OCI-M2 (cell line): ENCODE measurements around the gene ANKS3.

Experiments
- DNase-seq: peaks from one replicate; lab custom pipeline; 2025; ENCODE audit not compliant: unreplicated experiment; lab: John Stamatoyannopoulos, UW

Gene ANKS3

DNA sequence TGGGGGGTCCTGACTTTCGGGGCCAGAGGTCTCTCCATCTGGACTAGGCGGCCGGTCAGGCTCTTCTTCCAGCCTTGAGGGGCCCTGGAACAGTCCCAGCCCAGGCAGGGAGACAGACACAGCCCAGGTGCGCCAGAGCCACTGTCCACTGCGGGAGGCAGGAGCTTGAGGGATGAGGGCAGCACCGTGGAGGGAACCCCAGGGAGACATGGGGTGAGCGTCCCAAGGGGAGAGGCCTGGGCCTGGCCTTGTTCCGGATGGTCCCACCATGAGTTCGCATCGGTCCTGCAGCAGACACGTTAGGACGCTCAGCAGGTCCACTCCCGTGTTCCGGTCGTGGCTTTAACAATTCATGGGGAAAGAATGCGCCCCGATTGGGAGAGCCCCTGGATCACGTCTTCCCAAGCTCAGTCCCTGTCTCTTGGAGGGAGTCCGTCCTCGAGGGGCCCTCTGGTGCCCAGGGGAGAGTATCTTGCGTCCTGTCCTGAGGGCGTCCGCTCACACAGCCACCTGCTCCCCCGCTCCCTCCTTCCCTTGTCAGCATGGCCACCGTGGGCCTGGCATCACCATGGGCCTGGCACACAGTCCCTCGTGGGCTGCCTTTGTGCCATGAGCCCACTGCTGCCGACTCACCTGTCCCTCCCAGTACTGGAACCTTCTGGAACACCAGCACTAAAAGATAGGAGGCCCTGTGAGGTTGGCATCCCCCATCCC is 47.4 kb downstream of the ANKS3 start:
- no peak for DNase-seq

DNA sequence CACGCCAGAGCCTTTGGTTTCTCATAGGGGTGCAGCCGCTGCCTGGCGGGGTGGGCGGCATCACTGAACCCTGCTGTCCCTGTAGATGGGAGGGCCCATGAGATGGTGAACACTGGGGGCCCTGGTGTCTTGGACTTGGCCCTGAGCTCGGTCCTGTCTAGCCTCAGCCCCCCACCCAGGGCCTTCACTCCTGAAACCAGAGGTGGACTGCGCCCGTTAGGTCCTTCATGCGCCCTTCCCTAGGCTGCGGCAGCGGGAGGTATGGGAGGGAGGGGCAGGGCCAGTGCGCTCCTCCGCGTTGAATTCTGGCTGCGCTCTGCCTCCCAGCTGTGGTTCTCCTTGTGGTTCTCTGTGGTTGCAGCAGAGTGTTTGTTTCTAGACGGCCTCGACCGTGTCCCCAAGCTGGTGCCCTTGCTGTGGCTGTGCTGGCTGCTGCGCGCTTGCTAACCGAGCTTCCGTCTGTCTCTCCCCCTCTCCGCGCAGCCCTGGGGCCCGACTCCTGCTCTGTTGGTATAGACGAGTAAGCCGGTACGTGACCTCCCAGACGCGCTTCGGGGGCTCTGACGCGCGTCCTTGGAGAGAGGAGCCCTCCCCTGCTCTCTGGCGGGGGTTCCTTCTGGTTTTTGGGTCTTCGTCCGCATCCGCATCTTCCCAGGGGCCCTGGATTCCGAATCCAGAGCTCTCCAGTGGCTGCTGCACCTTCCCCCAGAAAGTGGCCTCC is 48.1 kb downstream of the ANKS3 start:
- no peak for DNase-seq

GRCh38 chr16:4685292-4685691 is 48.8 kb downstream of the ANKS3 start:
- DNase-seq, result no peak

GRCh38 chr16:4684763-4685162 is 49.3 kb downstream of the ANKS3 start:
- no peak for DNase-seq

- no peak for DNase-seq
Observed at GRCh38 chr16:4684058-4684715, 49.9 kb downstream of the ANKS3 start.

- no peak for DNase-seq
Observed at GRCh38 chr16:4683255-4684057, 50.6 kb downstream of the ANKS3 start.

DNA sequence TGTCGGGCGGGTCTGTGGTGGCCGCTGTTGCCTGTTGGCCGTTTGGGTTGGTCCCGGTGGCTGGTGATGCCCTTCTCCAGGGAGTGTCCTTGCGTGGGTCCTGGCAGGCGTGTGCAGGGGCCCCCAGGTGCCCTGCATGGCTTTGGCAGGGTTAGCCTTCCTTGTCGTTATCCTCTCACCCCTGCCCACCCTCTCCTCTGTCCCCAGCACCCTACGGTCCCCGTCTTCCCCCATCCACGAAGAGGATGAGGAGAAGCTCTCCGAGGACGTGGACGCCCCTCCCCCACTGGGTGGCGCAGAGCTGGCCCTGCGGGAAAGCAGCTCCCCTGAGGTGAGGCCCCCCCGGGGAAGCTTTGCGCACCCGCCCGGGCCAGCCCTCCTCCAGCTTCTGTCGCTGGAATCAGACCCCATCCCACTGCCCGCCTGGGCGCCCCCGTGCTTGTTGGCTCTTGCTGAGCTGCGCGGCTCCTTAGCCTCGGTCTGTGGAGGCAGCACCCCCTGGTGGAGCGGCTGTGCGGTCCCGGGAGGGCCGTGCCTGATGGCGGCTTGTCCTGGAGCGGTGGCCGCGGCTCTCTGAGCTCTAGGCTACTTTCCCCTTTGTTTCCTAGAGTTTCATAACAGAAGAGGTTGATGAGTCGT is 51.3 kb downstream of the ANKS3 start:
- DNase-seq, result no peak

- DNase-seq, result no peak
Observed at GRCh38 chr16:4682084-4682591, 51.9 kb downstream of the ANKS3 start.

- DNase-seq, result no peak
Observed at GRCh38 chr16:4681471-4682083, 52.5 kb downstream of the ANKS3 start.

DNA sequence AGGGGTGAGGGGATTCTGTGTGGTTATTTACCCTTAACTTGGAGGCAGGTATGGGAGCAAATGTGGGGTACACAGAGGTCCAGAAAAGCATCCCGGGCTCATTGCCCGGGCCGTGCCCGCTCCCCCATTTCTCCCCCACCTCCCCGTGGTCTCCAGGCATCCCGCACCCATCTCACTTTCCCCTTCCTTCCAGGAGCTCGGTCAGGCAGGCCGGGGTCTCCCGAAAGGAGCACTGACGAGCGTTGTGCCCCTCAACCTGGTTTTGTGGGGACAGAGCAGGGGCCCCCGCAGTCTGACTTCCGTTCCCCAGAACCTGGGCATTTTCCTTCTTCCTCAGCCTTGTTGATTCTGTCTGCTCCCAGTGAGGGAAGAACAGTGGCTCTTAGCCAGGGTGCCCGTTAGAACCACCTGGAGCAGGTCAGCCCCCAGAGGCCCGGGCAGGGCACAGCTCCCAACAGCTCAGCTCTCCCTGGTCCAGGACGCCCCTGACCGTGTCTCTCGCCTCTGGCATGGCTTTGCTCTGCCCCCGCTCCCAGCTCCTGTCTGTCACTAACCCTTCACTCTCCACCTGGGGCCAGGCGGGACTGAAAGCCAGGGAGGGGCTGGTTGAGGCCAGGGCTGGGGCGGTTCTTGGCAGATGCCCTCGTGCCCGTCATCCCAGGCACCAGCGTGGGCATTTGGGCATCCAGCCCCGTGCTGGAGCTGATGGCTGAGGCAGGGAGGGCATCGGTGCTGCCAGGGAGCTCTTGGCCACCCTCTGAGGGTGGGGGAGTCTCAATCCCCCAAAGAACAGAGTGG is 53.2 kb downstream of the ANKS3 start:
- DNase-seq, result no peak

DNA sequence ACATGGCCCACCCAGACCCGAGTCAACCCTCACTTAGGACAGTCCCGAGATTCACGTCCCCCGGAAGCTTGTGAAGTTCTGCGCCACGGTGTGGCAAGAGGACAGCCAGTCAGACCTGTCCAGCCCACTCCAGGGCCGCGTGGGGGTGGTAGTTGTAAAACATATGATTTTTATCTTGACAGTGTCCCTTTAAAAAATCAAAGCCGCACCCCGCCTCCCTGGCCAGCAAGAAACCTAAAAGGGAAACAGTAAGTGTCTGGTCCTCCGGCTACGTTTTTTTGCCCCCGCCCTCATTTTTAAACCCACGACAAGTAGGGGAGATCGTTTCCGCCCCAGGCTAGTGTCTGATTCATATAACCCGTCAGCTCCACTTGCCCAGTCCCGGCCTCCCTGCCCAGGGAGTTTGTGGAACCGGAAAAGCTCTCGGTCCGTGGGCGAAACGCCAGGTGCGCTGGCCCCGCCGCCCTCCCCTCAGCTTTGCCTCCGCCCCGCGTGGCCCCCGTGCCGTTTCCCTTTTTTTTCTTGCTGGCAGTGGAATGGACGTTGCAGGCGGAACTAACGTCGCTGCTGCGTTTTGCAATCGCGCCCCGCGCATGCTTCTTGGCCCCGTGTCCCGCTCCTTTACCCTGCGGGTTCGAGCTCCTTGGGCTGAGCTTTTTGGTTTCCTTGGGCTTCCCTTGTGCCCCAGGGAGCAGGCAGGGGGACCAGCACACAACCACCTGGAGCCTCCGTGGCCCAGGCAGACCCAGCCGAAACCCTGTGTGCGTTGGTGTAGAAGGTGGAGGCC is 54.0 kb downstream of the ANKS3 start:
- DNase-seq, result no peak

GRCh38 chr16:4679156-4679849 is 54.8 kb downstream of the ANKS3 start:
- DNase-seq, result no peak

DNA sequence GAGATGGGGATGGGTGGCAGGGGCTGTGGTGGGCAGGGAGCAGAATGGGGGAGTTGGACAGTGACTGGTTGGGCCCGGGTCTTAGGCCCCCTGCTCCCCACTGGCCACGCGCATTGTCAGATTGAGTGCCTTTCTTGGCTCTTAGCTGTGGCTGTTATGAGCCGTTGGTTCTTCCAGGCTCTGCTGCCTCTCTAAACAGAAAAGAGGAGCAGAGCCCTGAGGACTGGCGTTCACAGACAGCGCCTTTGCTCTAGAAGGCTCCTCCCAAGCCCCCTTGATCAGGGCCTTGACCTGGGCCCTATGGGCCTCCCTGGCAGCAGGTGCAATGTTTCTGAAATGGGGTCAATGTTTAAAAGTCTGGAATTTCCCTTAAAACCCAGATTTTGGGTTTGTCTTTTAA is 55.5 kb downstream of the ANKS3 start:
- no peak for DNase-seq

DNA sequence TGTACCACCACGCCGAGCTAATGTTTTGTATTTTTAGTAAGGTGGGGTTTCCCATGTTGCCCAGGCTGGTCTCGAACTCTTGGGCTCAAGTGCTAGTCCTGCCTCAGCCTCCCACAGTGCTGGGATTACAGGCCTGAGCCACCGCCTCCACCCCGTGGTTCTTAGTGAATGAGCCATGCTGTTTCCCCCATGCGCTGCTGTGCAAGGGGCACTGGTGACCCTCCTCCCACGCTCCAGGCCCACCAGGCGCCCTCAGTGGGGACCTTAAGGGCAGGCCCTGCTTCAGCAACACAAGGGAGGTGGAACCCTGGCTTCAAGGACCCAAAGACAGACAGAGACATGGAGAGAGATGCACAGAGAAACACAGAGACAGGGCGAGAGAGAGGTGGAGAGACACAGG is 56.1 kb downstream of the ANKS3 start:
- DNase-seq, result no peak

DNA sequence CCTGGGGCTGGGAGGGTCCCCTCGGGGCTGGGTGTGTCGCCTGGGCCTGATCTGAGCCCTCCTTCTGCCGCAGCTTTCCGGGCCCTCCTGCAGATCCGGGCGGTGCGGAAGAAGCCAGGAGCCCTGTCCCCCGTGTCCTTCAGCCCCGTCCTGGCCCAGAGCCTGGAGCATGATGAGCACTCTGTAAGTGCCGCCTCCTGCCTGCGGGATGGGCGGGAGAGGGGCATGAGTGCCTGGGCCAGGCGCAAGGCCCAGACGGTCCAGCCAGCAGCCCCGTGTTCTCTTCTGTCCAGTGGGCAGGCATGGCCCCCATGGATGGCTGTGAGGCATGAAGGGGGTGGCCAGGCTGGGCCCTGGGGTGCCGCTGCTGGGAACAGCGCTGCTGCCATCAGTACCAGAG is 56.7 kb downstream of the ANKS3 start:
- no peak for DNase-seq

DNA sequence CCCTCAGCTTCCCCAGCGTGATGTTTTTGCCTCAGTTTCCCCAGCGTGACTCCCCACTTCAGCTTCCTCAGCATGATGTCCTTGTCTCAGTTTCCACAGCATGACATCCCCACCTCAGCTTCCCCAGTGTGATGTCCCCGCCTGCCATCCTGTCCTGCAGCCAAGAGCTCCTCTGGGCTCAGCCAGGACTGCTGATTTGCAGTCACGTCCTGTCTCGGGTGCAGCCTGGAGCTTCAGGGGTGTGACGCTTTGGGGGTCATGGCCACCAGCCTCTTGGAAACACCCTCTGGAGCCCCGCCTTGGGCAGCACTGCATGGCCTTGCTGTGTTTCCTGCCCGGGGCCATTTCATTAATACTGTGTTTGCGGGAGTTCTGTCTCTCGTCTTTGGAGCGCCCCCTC is 57.2 kb downstream of the ANKS3 start:
- no peak for DNase-seq

- DNase-seq, result no peak
Observed at GRCh38 chr16:4675864-4676786, 57.9 kb downstream of the ANKS3 start.
